SW 1271 (cell line): ENCODE measurements around the gene NMBR.
"Not testable (repeated sequence)": the region's sequence is repeated elsewhere in the genome, so short reads cannot be mapped to it uniquely, and the experiment has no call there.

Experiments
- DNase-seq, 2 experiments: peaks; one replicate each; lab custom pipeline; 2025; lab: John Stamatoyannopoulos, UW

NMBR gene

DNA sequence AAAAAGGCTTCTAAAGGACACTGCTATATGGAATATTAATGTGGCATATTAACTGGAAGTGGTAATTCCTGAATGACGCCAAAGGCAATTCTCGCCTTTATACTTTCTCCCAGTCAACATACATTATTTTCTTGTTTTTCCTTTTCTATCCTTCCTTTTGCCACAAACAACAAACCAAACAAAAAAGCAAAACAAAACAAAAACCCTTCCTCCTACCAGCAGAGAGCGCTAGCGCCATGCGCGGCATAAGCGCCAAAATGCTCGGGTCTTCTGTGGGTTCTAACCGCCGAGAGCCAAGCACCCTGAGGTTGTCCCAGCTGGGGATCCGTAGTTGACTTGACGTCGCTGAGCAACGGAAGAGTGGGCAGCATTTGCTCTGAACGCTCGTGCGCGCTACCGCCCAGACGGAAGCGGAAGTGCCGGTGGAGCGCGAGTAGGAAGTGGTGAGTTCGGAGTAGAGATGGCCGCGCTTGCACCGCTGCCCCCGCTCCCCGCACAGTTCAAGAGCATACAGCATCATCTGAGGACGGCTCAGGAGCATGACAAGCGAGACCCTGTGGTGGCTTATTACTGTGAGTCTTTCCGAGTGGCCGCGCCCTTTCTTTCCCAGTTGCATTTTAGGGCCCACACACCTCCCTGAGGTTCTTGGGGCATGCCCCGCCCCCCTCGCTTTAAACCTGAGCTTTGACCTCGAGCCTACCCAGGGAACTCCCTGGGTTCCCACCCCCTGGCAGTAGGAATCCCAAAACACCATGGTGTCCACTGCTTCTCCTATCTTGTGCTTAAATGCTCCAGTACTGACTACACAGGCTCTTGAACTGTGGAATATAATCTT, at the start of gene NMBR, which contains the start of gene VTA1:
NMBR (minus strand) TSS at position 295 of the 835 bp plus-strand sequence. CDS start 58,464 bp downstream, outside the sequence.
VTA1 (plus strand) TSS at position 436 of the 835 bp plus-strand sequence; CDS start at position 461, 25 bp downstream.
- peak; percentile 97 to 98 for DNase-seq

DNA sequence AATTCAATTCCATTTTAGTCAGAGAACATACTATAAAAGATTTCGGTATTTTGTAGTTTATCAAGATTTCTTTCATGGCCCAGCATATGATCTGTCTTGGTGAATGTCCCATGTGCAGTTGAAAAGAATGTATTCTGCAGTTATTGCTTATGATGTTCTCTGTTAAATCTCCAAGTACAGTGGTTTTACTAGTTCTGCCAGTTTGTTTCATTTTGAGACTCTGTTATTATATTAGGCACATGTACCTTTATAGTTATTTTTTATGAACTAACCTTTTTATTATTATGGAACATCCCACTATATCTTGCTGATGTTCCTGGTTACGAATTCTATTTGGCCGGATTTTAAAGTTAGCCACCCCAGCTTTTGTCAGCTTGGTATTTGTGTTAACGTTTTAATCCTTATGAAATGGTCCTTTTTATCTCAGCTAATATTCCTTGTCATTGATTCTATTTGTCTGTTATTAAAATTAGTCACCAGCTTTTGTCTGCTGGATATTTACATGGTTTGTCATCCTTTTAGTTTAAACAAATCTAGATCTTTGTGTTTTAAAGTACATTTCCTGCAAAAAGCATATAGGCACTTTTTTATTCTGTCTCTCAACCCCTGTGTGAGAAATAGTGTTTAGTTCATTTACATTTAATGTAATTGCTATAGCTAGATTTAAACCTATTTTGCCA, 49.1 kb upstream of the NMBR start:
- DNase-seq = no peak

DNA sequence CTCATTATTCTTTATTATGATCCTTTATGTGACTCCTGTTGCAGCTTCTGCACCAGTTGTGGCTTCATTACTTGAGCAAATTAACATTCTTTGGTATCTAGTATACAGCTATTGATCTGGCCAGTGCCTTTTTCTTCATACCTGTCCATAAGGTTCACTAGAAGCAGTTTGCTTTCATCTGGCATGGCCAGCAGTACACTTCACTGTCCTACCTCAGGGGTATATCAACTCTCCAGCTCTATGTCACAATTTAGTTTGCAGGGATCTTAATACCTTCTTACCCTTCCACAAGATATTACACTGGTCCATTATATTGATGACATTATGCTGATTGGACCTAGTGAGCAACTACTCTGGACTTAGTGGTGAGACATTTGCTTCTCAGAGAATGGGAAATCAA, 46.7 kb upstream of the NMBR start:
- no peak for DNase-seq

DNA sequence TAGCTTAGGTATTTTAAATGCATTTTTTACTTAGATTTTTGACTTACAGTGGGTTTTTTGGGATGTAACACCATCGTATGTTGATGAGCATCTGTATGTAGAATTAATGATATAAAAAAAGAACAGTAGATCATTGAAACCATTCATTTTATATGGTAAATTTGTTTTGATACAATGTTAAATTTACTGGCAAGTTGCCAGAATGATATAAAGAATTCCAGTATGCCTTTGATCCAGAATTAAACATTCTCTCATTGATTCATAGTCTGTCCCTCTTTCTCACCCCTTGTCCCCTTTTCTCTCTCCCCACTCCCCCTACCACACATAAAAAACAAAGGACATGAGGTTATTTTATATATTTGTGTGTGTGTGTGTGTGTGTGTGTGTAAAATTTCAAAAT, 45.4 kb upstream of the NMBR start:
- no peak for DNase-seq

DNA sequence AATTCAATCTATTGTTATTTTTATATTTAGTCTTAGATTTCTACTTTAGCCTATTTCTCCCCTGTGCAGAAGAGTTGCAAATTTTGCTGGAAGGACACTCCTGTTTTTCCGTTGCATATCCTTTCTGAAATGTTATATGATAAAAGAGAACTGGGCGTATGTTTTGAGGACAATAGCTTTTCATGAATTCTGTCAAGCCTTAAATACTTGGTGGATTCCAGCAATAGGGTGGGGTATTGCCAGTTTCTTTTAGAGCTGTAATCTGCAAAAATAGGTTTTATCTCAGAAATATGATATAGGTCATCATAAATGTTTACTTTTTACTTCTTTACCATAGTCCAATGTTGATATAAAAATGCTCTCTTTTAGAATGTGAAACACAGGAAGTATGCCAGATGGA, 42.1 kb upstream of the NMBR start:
- no peak for DNase-seq

DNA sequence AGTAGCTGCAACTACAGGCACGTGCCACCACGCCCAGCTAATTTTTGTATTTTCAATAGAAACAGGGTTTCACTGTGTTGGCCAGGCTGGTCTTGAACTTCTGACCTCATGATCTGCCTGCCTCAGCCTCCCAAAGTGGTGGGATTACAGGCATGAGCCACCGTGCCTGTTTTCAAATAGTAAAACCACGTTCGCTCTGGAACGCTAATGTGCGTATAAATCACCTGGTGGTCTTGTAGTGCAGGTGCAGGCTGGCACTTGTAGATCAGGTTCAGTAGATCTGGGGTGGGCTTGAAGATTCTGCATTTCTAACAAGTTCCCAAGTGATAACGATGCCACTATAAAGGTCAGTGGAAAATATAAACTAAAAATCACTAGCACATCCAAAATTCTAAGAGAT, 41.4 kb upstream of the NMBR start:
- not testable (repeated sequence) for DNase-seq

DNA sequence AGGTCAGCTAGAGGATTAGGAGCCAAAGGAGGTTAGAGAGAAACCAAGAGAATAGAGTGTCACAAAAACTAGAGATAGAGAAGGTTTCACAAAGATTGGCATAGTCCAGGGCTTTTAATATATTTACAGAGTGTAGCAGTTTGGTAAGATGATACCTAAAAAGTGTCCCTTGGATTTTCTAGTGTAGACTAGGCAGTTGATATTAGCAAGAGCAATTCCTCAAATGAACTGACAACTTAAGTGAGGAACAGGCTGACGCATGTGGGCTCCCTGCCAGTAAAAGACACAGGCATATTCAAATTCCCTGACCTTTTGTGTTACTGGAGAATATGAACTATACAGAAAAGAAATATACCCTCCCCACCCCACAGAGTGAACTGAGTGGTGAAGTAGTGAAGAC, 40.3 kb upstream of the NMBR start:
- DNase-seq = peak in 1 of 2 experiments; percentile 6

DNA sequence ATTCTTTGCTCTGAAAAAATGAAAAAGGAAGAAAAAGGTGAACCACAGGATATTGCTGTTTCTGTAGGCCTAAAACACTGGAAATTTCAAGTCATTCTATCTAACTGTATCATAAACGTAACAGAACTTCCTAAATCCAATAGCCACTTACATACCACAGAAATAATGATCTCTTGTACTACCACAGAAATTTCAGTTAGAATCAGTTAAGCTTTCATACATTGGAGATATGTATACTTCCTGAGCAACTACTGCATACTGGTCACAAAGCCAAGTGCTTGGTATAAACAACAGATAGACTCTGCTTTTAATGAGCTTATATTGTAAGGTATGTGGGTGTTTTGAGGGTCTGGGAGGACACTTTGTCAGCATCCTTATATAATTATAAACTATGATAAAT, 38.7 kb upstream of the NMBR start:
- no peak for DNase-seq

DNA sequence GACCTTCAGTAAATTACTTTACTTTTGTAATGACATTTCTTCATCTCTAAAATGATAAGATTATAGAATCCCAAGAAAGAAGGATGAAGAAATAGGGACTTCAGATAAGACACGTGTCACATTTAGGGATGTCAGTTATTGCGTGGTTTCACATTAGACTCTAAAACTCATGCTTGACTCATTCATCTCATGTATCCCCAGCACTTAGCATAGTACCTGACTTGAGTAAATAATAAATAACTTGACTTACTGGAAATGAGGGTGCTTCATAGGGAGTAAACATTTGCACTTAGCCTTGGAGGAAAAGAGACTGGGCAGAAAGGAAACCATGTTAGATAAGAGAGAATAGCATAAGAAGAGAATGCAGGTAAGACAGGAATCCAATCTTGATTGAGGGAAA, 37.4 kb upstream of the NMBR start:
- no peak for DNase-seq

DNA sequence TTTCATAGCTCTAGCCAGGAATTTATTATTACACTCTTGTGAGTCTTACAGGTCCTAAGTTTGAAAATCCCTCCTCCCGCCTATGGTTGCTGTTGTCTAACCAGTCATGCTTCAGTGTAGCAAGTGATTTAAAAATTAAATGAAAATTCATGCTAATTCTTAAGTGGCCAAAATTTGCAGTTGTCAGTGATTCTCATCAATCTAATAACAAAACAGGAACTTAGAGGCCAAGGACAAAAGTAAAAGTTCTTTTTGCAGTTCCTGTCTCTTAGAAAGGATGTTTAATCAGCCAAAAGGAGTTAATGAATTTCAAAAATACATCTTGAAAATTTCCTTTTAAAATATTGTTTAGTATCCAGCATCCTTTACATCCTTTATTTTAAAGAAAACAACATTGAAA, 36.4 kb upstream of the NMBR start:
- no peak for DNase-seq

DNA sequence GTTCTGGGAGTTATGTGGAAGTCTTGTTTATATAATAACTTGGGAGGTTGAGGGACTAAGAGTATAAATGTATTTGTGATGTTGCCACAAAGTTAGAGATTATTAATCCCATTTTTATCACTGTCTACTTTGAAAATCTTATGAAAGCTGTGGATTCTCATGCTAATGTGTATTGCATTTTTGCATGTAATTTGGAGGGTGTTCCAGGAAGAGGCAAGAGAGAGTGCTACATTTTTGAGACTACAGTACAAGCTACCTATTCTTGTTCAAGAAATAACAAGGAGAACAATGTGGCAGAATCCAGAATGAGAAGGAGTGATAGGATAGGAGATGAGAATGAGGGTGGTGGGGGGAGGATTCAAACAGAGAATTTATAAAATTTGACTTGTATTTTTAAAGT, 35.1 kb upstream of the NMBR start:
- DNase-seq = no peak

DNA sequence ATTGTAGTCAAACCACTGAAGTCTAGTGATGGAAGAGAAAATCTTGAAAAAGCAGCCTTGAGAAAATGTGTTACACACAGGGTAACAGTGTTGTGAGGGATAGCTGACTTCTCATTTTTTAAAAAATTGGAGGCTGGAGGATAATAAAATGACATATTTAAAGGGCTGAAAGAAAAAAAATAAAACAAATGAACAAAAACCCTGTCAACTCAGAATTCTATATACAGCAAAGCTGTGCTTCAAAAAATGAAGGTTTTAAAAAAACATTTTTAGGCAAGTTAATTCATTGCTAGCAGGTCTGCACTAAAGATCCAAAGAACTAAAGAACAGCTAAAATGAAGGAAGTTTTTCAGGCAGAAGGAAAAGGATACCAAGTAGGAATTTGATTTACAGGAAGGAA, 31.2 kb upstream of the NMBR start:
- no peak for DNase-seq

DNA sequence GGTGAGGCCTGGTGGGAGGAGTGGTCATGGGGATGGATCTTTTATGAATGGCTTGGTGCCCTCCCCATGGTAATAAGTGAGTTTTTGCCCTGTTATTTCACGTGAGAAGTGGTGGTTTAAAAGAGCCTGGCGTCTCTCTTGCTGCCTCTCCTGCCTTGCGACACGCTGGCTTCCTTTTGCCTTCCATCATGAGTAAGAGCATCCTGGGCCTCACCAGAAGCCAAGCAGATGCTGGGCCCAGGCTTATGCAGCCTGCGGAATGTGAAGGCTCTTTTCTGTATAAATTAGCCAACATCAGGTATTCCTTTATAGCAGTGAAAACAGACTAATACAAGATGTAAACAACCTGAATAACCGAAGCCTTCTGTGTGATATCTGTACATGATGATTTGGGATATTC, 27.8 kb upstream of the NMBR start:
- DNase-seq = no peak

DNA sequence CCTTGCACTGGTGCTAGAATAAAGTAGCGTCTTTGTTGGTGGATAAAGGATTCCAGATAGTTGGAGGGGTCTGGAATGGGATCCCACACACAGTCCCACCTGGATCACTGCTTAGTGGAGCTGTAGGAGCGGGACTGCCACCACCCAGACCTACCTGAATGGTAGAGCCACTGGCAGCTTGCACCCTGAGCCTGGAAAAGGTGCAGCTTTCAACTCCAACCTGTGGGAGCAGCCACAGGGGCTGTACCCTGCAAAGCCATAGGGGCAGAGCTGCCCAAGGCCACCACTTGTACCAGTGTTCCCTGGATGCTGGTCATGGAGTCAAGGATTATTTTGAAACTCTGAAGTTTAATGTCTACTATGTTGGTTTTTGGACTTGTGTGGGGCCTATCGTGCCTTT, 27.1 kb upstream of the NMBR start:
- no peak for DNase-seq

DNA sequence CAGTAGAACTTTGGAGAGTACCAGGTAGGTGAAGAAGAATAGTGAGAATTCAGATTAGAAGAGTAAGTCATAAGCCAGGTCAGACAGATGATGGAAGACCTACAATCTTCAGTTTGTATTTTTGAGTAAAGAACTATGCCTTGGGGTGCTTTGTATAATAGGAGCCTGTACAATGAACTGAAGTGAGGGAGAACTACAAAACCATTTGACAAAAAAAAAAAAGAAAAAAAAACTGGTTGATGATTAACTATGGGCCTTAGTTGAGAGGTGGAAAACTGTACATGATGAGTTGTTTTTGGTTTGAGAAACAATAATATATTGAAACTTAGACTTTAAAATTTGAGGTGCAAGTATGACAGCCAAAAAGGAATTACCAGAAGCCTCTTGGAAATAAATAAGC, 25.8 kb upstream of the NMBR start:
- DNase-seq = no peak

DNA sequence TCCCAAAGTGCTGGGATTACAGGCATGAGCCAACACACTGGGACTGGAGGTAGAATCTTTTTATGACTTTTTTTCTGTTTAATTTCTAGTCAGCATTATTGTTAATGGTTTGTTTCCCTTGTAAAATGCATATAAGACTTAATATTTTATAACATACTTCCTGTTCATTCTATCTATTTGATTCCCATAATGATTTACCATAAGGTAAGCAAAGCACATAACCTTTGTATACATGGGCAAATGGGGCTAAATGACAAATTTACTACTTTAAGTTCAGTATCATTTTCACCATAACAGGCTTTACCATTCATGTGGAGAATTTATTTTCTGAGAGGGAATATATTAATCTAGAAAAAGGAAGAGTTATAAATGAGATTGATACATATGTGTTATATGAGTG, 24.4 kb upstream of the NMBR start:
- DNase-seq = no peak

DNA sequence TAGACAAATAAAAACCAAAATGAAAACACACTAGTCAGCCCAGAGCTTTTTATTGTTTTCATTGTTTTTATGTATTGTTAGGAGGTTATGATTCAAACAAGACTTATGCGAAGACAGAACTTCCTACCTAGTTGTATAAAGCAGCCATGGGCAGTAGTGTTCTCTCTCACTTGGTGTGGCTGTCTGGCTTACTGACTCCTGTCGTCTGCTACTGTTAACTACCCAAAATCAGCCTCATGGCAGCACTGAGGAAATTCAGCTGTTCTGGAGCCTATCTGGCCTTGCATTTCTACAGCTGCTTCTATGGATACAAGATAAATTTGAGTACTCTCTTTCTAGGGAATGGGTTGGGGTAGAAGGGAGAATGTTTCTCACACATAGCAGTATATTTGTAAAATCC, 20.6 kb upstream of the NMBR start:
- no peak for DNase-seq

DNA sequence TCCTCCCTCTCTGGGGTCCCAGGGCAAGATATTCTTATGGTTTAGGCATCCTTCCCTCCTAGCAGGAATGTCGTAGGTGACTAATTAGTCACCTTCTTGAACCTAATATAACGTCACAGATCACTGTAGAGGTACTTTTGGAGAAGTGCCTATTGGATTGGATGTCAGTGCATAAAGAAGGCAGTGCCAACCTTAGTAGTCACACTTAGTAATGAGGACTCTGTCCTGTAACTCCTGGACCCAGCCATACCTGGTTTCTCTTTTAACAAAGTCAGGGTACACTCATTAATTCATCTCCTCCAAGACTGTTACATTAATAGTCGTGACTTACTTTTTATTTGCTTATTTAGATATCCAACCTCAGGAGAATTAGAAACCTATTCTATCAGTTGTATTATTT, 20.1 kb upstream of the NMBR start:
- DNase-seq = no peak

DNA sequence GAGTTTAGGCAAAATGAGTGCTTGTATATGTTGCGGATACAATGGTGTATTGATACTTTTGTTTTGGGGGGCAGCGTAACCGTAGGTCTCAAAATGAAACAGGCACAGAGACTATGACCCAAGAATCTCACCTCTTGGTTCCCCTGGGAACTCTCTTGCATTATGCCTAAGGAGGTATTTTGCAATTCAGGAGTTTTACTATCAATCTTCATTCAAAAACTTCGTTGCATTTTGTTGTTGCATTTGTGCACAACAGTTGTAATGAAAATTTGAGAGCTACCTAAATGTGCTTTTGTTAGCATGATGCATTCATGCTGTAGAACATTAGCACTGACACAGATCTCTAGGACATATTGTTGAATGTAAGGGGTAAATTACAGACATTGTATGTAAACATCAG, 18.3 kb upstream of the NMBR start:
- no peak for DNase-seq

DNA sequence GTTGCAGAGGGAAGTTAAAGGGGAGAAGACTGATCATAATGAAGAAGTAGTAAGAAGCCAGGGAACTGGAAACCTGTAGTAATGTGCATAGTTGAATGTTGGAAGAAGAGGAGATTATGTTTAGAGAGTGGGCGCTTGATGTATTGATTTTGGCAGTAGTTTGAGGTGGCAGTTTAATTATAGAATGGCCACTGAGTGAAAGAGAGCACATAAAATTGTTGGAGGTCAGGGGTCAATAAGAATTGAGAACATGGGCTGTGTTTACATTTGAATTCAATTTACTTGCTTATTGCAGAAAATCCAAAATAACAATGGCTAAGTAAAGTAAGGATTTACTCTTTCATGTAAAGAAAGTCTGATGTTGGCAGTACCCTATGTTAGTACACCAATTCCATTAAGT, 15.9 kb upstream of the NMBR start:
- no peak for DNase-seq

DNA sequence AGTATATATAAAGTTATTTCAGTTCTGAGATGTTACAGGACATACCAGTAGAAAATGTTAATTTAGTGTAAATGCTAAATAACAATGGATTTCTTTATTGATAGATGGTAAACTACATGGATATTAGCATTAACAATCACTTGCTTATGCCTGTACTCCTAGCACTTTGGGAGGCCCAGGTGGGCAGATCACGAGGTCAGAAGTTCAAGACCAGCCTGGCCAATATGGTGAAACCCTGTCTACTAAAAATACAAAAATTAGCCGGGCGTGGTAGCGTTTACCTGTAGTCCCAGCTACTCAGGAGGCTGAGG, 9.8 kb upstream of the NMBR start:
- not testable (repeated sequence) for DNase-seq

DNA sequence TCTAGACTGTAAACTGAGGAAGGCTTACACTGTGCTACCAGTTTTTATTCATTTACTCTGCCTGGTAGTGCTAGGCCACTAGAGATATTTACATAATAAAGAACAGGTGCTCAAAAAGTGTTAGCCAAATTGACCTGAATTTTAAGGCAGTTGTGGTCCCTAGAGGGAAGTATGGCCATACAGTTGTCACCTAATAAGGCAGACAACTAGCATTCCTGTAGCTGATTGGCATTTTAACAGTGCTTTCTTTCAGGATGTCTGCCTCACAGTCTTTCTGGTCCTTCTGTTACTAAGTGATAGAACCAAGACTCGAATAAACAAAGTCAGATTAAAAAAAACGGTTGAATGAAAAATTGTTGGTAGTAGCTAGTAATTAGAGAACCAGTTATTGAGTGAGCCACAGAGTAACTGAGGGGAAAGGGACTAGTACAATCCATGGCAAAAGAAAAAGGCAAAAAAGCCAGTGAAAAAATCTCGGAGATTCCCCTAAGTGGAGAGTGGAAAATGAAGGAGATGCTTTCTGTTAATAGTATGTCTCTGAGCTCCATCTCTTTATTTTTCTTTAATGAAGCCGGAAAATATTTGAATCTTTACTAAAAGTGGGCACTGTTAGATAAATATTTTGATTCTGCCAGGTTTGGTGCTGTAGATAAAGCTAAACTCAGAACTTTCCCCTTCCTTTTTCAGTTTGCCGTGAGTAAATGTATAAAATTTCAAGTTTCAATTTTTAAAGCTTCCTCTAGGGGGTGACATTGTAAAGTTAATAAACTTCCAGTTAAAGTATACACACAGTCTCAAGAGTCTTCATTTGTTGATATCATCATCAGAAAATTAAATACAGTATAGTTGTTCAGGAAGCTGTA, 9.2 kb upstream of the NMBR start:
- DNase-seq = peak; percentile 1 to 51

DNA sequence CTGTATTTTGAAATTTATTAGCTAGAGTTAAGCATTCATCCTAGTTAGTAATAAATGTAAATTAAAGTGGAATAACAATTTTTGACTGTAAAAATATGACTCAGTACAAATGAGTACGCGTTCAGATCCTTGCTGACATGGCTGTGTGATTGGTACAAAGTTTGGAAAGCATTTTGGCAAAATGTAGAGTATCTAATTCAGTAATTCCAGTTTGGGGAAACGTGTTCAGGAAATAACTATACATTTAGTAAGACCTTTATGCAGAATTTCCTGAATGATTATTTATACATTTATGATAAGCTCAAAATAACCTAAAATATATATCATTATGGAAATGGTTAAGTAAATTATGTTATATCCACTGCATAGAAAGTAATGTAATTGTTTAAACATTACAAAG, 8.2 kb upstream of the NMBR start:
- no peak for DNase-seq
